GM19240 (cell line): ENCODE data around the gene PLEKHH1.
A peak's percentile ranks its signal among the peaks of the same experiment; 100 is the strongest.

ENCODE experiments used
- DNase-seq: peaks from one replicate; pipeline ENCODE4 v3.0.0; 2011; ENCODE audit warnings: low spot score; ENCODE audit not compliant: insufficient read length

PLEKHH1 gene

DNA sequence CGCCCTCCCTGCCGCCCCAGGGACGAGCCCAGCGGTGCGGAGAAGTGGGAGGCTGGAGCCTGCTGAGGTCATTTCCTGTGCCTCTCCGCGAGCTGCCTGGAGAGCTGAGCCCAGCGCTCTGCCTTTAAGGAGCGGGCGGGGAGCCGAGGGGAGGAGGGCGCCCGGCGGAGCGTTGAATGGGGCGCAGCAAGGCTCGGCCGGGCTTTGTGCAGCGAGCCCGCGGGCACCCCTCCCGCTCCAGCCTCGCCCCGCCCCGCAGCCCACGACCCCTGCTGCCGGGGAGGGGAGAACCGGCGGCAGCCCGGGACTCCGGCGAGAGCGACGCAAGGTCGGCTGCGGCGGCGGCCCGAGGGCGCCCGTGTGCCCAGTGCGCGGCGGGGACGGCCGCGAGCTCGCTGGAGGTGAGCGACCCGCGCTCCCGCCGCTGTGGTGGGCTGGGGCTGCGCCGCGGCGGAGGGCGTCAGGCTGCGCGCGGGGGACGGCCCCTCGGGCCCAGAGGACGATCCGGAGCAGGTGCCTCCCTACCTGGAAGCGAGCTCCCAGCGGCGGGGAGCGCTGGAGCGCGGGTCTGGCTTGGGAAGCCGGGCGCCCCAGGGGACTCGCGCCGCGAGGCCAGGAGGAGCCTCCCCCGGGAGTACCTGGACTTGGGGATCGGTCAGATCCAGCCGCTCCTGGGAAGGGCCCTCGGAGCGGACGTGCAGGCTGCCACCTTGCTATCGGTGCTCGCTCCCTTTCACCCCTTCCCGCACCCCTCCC lies at the start of gene PLEKHH1:
TSS of gene PLEKHH1 (plus strand) at position 293 of the 756 bp plus-strand sequence. CDS start 8,578 bp downstream, outside the sequence.
- no peak for DNase-seq

DNA sequence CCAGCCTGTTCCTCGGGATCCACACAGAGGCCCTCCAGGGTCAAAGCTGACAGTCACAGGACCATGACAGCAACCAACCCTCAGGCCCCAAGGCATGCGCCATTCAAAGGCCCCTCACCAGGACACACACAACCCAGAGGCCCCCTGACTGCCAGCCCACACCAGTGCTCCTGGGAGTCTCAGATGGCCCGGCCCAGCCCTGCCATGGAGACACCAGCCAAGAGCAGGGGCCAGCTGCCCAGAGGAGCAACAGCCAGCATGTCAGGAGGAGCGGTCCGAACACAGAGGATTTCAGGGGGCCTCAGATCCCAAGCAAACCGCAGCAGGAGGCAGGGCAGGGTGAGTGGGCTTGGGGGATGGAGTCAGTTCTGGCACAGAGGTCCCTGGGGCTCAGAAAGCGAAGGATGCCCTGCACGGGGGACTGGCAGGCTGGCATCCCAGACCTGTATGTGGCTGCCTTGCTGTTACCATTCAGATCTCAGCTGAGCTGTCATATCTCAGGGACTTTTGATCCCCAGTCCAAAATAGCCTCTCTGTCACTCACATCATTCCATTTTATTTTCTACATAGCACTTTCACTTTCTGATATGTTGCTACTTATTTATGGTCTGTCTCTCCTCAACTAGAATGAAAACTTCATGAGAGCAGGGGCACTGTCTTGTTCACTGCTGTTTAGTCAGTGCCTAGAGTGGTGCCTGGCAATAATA lies 49.4 kb upstream of the PLEKHH1 start:
- DNase-seq, result no peak

DNA sequence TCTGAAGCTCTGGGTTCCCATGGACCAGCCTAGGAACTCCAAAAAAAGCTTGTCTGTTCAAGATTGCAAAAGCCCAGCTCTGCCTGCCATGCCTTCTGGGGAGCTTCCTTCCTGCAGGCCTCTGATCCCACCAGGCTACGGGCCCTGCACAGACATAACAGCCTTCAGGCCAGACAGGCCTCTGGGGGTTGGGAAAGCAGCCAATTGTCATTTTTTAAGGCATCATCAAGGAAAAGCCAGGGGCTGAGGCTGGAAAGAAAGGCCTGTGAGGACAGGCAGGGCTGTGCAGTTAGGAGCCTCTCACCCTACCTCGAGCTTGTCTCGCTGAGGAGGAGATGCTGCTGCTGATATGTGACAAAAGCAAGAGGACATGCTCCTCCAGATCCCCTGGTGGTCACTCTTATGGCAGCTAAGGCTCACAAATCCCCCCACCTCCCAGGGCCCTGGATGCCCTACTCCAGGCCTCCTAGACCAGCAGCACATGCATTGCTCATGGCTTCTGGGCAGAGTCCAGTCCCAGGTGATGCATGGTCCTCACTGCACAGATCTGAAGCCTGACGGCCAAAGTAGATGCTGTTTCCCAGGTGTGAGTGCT lies 47.5 kb upstream of the PLEKHH1 start:
- no peak for DNase-seq

DNA sequence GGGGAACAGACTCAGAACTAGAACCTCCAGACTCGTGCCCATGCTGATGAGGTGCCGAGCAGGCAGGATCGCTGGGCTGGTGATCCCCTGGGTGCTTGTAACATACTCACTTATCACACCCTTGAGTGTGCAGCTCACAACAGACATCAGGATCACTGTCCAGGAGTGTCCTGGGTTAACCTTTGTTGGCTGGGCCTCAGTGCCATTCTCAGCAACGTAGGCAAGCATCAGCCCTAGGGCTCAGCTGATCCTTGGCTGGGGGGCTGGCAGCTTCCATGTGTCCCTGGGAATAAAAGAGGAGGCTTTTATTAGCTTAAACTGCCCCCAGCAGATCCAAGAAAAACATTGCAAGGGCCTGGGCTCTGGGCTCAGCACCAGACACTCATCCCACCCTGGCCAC lies 46.2 kb upstream of the PLEKHH1 start:
- no peak for DNase-seq

DNA sequence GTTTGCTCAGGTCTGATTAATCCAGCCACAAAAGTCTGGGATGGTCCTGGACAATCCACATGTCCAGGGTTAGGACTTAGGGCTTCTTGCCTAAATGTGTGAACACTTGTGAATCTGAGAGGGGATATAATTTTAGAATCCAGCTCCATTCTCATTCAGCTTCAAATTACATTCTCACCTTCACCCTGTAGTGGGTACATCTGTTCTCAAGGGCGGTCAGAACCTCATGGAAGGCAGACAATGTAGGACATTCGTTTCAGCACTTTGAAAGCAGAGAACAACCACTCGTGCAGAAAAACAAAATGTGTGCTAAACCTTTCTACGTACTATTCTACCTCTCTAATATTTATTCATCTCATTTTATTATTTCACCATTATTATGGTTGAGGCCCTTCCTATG lies 45.8 kb upstream of the PLEKHH1 start:
- DNase-seq, result no peak

DNA sequence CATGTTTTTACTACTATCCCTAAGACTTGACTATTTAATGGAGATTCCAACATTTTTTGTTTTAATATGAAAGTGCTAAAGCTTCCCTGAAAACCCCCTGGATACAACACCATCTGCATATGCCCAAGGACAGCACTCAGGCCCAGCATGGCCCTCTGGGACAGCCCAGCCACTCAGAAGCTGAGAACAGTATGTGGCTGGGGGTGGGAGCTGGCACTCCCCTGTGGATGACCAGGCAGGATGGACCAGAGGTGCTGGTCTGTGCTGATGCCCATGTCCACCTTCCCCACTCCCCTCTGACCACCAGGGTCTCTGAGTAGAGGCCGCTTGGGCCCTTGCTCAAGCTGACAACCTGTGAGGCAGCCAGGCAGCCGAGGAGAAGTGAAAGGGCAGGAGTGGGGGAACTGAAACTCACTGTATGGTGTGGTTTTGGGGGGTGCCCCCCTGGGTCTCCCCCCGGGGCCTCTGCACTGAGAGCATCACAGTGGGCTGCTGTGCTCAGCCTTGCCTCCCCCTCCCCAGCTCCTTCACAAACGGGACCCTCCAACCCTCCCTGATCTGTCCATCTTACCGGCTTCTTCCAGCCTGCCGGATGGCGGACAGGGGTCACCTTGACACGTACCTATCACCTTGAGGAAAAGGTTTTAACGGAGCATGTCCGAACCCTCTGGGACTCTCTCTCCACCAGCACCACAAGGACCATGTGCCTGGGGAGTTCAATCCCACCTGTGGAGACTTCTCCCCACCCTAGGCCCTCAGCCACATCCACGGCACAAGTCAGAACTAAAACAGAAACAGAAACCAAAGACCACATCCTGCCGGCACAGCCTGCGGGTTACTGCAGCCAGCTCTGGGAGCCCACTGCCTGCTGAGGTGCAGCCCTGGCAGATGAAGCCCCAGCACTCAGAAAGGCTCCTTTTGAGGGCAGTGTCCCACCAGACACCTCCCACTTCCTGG lies 44.9 kb upstream of the PLEKHH1 start, which contains the start of gene TMEM229B:
TSS of gene TMEM229B (minus strand) at position 785 of the 957 bp plus-strand sequence. CDS start 14,798 bp downstream, outside the sequence.
- DNase-seq, result peak; percentile 95

DNA sequence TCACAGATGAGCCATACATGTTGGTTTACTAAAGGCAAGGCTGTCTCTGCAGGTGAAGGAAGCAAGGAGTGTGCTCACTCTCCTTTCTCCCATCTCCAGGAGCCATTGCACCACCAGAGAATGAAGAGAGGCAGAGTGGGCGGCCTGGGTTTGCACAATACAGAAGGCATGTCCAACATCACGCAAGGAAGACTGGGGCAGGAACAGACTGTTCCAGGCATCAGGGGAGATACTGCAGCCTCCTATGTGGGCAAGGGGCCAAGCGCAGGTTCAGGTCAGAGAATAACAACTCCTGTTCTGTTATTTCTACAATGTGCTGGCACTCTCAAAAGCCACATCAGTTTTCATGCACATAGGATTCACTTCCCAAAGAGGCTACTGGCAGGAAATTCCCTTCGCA lies 42.9 kb upstream of the PLEKHH1 start:
- no peak for DNase-seq

DNA sequence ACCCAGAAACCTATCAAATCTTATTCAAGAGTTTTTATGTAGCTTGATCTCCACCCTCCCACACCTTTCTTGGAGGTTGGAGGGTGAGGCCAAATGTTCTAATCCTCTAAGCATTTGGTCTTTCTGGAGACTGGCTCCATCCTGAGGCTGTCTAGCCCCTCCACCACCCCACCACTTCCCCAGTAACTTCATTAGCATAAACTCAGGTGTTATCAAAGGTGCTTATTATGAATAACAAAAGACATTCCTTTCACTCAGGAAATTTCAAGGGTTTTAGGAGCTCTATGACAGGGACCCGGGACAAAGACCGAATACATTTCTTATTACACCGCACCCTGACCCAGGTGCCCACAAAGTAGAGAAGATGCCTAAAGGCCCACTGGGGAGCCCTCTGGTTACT lies 41.8 kb upstream of the PLEKHH1 start:
- no peak for DNase-seq

DNA sequence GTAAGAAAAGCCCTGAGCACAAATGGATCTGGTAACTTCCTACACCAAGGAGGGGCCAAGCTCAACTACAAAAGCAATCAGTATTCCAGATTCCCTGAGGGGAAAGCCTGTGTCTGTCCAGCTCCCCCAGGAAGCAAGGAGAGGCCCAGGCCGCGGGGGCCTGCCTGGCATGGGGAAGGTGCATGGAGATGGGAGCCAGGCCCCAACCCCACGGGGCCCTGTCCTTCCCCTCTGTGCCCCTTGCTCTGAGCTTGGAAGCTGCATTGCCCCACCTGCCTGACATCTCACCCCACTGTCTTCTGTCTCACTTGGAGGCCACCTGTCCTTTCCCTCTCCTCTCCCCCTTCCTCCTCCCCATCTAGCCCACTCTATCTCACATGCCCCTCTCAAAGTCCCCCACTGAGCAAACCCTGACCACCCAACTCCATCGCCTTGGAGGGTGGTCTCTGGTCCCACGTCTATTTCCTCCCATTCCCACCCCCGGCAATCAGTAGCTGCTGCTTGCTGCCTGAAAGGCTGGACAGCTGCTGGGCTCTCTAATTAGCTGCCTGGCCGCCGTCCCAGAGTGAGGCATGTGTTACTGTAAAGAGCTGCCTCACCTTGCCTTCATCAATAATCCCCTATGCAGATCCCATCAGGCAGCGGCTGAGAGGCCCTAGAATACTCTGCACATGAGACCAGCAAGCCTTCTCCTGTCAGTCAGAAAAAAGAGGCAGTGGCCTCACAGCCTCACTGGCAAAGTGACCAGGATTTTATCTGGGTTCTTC lies 41.2 kb upstream of the PLEKHH1 start:
- DNase-seq, result no peak

DNA sequence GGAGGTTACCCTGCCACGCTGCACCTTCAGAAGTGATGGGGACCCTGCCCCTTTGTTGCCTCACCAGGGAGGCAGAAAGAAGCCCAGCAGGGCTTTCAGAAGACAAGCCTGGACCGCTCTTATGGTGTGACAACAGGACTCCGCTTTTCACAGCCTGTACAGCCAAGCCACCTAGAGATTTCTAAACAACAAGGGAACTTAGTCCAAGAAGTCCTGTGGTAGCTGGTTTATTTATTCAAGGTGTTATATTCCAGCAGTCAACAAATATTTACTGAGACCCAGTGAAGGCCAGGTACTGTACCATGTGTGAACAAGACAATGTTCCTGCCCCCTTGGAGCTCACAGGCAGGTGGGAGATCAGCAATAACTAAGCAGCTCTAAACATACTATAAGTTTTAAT lies 40.6 kb upstream of the PLEKHH1 start:
- no peak for DNase-seq

DNA sequence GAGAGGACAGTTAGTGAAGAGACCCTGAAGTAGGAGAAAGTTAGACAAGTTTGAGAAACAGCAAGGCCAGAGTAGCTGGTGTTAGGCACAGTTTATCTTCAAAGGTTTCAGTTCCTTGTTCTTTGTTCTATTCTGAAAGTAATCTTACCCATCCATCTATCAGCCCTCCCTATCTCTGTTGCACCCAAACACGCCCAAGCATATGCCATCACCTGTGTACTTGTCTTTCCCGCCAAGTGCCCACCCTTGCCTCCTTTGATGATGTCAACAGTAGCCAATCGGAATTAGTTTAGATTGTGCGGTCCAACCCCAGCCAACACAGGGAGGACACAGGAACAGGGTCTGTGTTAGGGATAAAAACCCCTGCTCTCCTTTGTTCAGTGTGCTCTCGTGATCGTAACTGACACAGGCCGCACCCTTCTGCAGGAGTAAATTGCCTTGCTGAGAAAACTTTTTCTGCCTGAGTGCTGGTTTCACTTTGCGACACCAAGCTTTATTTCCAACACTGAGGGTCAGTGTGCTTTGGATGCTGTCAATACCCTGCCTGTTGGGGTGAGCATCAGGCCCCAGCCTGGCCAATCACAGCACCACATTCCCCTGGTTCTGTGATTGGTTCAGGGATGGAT lies 39.9 kb upstream of the PLEKHH1 start:
- DNase-seq, result no peak

DNA sequence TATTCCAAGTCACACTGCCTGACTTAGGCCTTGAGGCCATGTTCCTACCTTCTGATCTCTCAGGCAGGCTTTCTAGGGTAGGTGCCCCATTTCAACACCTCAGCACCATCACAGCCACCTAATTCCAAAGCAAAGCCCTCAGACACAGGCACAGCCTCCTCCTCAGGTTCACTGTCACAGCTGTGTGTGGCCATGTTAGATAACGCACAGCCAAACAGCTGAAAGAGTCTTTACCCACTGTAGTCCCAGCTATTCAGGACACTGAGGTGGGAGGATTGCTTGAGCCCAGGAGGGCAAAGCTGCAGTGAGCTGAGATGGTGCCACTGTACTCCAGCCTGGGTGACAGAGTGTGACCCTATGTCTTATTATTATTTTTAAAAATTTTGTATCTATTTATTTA lies 37.3 kb upstream of the PLEKHH1 start:
- no peak for DNase-seq

DNA sequence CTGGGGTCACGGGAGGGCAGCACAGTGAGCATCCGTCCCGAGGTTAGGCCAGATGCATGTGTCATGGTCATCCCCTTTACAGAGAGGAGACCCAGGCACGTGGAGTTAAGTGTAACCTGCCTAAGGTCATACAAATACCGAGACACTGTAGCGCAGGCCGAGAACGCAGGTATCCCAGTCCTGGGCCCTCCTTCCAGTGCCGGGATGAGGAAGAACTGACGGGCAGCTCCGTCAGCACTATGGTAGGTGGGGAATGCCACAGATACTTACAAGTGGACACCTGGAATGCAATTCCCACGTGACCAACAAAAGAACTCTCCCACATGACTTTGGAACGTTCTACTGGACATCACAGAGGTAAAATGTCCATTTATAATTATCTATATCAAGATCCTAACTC lies 35.9 kb upstream of the PLEKHH1 start:
- no peak for DNase-seq

DNA sequence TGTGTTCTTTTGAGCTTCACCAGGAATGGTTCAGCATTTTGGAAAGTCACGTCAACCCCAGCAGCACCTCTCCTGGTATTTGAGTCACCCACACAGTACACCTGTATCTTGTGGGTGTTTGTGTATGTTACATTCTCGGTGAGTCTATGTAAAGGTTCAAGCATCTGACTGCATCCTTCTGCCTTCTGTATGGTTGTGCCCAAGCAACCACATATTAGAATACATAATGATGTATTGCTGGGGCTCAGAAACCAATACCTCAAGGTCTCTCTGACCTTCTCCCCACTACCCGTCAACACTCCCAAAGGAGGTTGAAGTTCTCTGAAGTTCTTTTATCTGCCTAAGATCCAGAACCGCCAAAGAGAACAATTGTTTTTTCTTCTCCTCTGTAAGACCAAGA lies 35.4 kb upstream of the PLEKHH1 start:
- no peak for DNase-seq

DNA sequence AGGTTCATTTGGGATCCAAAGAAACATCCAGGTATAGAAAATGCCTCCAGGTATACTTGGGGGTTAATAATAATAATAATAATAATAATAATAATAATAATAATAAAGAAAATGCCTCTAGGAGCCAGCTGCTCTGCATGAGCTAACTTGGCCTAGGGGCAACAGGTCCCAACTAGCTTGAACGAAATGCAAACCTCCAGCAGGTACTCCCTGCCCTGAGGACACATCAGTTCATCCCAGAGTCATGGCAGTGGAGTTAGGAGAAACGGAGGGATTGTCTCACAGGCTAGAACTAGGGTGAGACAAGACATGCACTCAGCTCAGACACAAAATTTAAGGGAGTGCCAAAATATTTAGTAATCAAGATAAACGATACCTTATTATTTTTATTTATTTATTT lies 32.1 kb upstream of the PLEKHH1 start:
- DNase-seq, result no peak

DNA sequence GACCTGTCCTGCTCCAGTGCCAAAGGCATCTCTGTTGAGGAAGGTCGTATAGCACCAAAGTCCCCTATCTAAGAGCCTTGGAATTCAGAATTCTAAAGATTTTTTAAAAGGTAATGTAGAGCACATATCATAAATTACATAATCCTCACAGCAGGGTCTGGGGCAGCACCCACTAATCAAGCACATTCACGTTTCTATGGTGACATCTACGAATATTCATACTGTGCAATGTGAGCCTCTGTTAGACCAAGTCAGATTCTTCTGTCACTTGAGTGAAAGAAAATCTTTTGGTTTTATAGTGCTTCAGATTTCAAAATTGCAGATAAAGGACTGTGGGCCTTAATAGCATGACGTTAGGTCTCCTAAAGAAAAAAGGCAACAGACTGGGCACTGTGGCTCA lies 31.4 kb upstream of the PLEKHH1 start:
- DNase-seq, result no peak

DNA sequence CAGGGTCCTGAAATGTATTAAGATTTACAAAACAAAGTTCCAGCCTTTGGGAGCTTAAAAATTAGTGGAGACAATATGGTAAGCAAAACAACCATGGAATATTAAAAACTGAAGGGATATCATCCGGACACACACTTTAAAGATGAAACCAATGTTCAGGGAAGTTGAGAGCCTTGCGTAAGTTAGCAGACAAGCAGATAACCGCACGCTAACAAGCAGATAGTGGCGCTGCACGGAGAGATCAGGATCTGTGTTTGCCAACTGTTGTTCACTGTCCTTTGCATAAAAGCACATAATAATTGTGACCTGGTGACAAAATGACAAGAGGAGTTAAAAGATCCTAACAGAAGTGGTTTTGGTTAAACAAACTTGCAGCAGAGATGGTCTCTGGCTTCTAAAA lies 30.2 kb upstream of the PLEKHH1 start:
- DNase-seq, result no peak

DNA sequence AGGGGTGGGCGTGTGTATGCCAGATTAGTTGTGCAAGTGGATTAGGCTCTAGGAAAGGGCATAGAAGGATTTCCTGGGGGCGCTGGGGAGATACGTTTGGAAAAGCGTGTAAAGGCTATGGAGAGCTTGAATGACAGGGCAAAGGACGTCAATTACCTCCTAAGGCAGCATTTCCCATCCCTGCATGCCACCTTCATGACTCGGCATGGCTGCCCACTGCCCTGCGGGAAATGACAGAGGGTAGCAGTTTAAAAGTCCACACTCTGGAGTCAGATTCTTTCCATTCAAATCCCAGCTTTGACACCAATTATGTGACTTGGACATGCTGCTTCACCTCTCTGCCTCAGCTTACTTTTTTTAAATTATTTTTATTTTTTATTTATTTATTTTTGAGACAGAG lies 29.8 kb upstream of the PLEKHH1 start:
- DNase-seq, result no peak

DNA sequence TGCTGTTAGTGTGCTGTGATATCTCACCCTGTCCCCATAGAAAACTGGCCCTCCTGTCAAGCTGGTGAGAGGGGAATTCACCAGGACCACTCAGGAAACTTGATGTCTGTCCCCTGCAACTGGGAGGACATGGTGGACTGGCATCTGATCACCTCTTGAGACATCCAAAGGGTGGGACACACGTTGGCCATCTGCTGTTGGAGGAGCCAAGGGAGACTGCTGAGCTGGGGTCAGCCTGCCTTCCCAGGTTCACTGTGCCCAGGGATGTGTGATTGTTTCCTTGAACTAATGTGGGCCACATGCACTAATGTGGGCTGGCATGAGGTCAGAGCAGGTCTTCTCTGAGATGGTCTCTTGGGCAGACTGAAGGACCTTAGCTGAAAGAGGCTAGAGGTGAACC lies 27.8 kb upstream of the PLEKHH1 start:
- no peak for DNase-seq

DNA sequence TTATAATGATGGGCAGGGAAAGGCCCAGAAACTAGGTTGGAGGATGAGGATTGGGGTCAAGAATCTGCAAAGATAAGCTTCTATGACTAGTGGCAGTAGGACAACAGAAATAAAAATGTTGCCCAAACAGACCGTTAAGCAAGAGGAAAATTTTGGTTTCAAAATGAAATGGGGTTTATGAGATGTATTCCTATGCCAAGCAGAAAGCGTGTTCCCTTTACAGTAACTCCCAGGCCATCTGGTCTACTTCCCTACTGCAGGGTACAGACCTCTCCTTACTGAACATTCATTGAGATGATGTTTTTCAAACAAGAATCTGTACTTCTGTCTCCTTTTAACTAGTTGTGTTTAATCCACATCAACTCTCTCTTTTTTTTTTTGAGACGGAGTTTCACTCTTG lies 24.1 kb upstream of the PLEKHH1 start:
- DNase-seq, result no peak
